COLO668 (cell line): ENCODE results near the gene FAM151B.
"Not testable (repeated sequence)": the region's sequence is repeated elsewhere in the genome, so short reads cannot be mapped to it uniquely, and the experiment has no call there.

Experiments used
- DNase-seq: peaks from one replicate; lab custom pipeline; 2025; ENCODE audit not compliant: unreplicated experiment; lab: John Stamatoyannopoulos, UW

FAM151B gene

DNA sequence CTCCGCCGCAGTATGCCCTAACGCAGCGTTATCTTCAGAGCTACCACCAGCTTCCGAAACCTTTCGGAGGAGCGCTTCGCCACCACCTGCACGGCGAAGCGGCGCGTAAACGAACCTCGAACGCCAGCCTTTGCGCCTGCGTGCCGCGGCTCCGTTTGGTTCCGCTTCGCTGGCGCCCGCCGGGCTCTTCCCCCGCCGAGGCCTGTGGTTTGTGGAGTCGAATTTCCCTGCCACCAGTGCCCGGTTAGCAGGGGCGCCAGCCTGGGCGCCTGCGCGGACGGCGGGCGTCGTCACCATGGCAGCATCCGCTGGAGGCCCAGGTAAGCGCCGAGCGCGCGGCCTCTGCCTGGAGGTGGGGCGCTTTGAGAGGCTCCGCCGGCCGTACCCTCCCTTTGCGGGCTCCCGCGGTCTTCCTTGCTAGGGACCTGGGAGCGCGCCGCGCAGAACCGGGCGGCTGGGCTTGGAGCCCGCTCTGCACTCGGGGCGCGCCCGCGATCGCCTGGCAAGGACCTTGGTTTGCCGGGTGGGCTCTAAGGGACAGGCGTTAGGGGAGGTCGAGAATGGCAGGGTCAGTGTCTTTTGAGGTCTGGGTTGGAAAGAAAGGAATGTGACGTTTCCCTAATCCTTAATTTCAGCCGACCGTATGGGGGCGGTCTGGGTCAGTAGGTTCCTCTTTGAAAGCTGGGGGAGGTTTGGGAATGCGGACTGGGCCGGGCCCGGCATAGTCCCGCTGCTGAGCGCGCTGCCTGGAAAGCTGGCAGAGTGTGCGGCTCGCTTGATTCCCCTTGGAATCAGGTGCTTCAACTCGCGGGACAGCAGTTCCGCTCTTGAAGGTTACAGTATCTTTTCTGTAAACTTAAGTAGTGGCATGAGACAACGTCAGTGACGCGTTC, at the start of gene FAM151B:
FAM151B (plus strand) TSS at position 272 of the 893 bp plus-strand sequence; CDS start at position 296, 24 bp downstream.
- peak; percentile 96 for DNase-seq

GRCh38 chr5:80438739-80439138, 49.2 kb upstream of the FAM151B start:
- DNase-seq, result no peak

DNA sequence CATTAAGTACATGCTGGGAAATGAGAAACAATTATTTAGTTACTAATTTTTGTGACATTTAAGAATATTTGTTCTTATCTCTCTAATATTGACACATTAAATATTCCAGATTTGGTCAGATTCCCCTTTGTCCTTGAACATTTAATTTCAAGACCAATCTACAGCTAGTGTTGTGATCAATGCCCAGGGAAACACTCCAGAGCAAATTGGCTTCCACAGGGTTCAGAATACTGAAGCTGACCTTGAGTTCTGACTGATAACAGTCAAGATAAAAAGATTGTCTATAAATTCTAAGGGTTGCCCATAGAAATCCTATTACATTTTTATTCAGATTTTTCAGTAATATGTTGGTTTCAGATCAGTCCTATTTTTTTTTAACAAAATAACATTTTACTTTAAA, 48.7 kb upstream of the FAM151B start:
- DNase-seq, result no peak

- no peak for DNase-seq
These were observed 45.2 kb upstream of the FAM151B start for GRCh38 chr5:80442742-80443141.

DNA sequence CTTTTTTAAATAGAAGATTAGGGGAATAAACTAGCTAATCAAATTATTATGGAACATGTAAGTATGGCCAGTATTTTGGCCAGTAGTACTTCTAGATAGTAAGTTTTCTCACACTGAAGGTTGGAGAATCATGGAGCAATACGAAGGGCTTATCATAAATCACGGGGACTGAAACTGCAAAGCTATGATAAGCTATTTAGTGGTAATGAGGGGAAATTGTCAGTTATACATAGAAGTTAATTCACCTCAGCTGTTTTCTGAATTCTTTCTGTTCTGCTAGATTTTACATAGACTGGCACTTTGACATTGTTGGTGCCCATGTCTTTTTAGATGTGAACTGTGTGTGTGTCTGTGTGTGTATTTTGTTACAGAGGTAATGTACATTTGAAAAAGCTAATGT, 34.5 kb upstream of the FAM151B start:
- no peak for DNase-seq

DNA sequence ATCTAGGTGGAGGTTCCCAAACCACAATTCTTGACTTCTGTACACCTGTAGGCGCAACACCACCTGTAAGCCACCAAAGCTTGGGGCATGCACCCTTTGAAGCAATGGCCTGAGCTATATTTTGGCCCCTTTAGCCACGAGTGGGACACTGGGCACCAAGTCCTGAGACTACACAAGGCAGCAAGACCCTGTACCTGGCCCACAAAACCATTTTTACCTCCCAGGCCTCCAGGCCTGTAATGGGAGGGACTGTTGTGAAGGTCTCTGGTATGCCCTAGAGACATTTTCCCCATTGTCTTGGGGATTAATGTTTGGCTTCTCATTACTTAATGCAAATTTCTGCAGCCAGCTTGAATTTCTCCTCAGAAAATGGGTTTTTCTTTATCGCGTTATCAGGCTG, 24.6 kb upstream of the FAM151B start:
- DNase-seq, result no peak

DNA sequence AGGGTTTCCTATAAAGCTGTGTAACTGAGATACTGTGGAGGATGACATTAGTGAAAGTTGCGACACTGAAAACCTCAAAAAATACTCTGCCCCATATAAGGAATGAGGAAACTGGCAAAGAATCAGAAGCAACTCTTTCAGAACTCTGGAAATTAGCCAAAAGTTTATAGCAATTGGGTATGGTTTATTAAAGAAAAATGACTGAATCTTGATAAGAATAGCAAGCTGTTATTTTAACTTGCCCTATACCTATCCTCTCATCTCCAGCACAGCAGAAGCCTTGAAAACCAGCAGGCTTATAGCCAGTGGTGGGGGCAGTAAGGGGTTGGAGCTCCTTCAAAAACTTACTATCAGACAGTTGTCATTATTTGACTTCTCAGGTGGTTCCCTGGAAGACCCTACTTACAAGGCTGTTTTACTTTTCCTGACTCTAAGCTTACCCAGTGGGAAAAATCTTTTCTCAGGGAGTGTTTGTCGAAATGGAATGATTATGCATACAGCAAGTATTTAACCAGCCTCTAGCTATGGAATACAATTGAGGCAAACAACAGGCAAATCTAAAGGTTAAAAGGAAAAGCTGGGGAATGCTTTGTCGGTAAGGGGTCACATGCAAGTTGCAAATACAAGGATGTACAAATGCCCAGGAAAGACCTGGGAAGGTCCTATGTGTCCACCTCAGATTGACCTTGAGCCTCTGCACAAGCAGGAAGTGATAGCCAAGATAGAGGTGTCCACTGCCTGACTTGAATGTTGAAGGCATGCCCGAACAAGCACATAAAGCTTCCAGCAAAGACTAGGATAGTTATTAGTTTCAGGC, 21.0 kb upstream of the FAM151B start:
- no peak for DNase-seq

DNA sequence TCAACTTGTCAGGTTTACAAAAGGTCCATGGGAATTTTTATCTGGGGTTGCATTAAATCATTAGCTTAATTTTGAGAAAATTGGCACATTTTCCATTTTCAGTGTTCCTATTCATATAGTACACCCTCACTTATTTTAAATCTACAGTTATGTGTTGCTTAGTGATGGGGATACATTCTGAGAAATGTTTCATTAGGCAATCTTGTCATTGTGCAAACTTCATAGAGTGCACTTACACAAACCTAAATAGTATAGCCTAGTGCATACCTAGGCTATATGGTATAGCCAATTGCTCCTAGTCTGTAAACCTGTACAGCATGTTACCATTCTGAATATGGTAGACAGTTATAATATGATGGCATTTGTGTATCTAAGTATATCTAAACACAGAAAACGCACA, 19.8 kb upstream of the FAM151B start:
- DNase-seq, result no peak

DNA sequence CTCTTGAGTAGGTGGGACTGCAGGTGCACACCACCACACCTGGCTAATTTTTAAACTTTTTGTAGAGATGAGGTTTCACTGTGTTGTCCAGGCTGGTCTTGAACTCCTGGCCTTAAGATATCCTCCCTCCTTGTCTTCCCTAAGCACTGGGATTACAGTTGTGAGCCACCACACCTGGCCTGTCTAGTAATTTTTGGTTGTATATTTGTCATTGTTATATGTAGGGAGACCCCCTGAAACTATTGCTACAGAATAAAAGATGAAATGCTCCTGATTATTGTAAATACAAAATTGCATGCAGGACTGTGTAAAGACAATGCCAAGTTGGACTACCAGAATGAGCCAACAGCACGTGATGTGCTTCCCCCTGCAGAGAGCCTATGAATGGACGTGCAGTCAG, 17.3 kb upstream of the FAM151B start:
- DNase-seq, result not testable (repeated sequence)

DNA sequence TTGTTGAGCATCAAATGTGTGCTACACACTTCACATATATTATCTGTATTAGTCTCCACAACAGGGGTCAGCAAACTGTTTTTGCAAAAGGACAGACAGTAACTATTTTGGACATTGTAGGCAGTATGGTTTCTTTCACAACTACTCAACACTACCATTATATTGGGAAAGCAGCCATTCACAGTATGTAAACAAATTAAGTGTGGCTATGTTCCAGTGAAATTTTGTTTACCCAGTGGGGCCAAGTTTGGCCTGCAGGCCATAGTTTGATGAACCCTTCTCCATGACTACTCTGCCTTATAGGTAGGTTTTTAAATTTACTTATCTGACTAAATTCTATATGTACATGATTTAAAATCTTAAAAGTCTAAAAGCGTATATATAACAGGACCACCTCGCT, 13.0 kb upstream of the FAM151B start:
- DNase-seq, result no peak

DNA sequence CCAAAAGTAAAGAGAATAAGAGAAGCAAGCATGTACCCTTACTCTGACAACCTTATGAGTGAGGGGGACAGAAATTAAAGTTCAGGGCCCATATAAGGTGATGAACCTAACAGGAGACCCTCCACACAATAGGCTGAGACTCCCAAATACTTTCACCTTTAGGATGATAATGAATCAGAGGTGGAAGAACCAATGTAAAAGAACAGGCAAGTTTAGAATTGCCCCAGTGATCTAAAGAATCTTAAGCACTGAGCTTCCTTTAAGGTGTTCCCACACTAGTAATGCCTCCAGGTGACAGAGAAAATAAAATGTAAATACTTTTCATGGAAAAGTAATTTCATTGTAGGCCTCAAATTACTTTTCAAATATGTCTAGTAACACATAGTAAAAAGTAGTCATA, 8.2 kb upstream of the FAM151B start:
- no peak for DNase-seq

GRCh38 chr5:80480354-80480753, 7.5 kb upstream of the FAM151B start:
- DNase-seq, result no peak

DNA sequence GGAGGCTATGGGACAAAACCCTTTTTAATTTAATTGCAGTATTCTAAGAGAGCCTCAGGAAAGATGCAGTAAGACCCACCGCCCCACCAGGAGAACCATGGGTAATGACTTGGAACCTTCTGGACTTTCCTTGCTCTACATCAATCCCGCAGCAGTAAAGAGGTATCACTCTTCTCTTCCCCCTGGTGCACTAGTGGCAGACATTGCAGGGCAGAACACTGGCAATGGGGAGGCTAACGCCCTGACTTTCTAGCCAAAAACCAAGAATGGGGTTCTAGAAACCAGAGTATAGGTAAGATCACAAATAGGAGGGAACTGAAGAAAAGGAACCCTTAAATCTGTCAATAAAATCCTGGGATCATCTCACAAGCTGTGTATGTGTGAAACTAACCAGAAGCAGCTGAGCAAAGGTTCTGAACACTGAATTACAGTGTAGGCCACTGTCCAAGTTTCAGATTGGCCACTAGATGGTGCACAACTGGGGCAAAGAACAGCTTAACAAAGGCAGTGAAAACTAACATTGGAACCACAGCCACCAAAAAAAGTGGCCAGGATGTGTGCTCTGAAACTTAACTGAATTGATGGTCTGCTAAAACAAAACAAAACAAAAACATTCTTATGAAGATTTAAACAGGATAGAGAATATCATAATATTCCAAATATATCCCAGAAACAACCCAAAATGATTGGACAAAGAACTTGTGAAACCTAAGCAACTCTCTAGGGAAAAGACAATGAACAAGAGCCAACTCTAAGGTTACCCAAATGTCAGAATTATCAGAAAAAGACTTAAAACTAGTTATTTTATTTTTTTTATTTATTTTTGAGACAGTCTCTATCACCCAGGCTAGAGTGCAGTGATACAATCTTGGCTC, 6.6 kb upstream of the FAM151B start:
- peak; percentile 16 for DNase-seq

- no peak for DNase-seq
These were observed 5.3 kb upstream of the FAM151B start for GRCh38 chr5:80482578-80482977.

DNA sequence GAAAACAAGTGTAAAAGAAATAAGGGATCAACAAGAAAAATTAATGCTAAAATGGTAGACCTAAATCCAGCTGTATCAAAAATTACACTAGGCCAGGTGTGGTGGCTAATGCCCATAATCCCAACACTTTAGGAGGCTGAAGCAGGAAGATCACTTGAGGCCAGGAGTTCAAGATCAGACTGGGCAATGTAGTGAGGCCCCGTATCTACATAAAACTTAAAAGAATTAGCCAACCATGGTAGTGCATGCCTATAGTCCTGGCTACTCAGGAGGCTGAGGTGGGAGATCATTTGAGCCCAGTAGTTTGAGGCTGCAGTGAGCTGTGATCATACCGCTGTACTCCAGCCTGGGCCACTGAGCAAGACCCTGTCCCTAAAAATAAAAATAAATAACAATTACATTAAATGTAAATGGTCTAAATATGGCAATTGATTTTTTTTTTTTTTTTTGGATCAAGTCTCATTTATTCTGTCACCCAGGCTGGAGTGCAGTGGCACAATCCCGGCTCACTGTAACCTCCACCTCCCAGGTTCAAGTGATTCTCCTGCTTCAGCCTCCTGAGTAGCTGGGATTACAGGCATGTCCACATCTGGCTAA, 4.2 kb upstream of the FAM151B start:
- DNase-seq, result no peak

DNA sequence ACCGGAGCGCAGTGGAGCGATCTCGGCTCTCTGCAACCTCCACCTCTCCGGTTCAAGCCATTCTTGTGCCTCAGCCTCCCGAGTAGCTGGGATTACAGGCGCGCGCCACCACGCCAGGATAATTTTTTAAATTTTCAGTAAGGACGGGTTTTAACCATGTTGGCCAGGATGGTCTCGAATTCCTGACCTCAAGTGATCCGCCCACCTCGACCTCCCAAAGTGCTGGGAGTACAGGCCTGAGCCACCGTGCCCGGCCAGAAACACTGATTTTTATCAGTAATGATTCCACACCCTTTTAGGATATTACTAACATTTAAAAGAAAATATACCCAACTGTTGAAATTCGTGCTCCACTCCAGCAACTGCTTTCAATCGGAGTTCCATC, 464 bp upstream of the FAM151B start:
- DNase-seq, result no peak

DNA sequence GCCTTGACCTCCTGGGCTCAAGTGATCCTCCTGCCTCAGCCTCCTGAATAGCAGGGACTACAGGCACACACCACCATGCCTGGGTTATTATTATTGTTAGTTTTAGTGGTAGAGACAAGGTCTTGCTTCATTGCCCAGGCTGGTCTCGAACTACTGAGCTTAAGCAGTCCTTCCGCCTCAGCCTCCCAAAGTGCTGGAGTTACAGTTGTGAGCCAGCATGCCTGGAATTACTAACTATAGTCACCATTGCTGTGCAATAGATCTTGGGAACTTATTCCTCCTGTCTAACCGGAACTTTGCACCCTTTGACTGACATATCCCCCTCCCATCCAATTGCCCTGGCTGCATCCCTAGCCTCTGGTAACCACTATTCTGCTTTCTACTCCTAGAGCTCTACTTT, 3.4 kb downstream of the FAM151B start:
- DNase-seq, result no peak

GRCh38 chr5:80492741-80493140, 4.8 kb downstream of the FAM151B start:
- no peak for DNase-seq

DNA sequence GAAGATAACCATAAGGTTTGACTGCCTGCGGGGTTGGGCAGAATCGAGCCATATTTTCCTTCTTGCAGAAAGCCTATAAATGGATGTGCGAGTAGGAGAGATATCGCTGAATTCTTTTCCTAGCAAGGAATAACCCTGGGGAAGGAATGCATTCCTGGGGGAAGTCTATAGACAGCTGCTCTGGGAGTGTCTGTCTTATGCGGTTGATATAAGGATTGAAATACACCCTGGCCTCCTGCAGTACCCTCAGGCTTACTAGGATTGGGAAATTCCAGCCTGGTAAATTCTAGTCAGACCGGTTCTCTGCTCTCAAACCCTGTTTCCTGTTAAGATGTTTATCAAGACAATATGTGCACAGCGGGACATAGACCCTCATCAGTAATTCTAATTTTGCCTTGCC, 5.5 kb downstream of the FAM151B start:
- not testable (repeated sequence) for DNase-seq

DNA sequence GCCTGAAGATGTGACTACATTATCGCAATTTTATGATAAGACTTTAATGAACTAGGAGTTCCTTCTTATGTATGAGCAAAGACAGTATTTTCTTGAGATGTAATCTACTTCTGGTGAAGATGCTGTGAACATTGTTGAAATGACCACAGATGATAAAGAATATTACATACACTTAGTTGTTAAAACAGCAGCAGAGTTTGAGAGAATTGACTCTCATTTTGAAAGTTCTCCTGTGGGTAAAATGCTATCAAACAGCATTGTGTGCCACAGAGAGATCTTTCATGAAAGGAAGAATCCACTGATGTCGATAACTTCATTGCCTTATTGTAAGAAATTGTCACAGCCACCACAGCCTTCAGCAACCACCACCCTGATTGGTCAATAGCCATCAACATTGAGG, 8.0 kb downstream of the FAM151B start:
- DNase-seq, result no peak

- no peak for DNase-seq
These were observed 14.9 kb downstream of the FAM151B start for GRCh38 chr5:80502800-80503199.
